Neural cell (in vitro differentiated cells): ENCODE data around the gene DHRS9. TPM values are rescaled to one million over a fixed set of nuclear protein-coding genes. Genes with fewer than 3 reads are reported as not detected.

Experiments
- H2AFZ ChIP-seq: fragments of 200-600, 300-800 bp; sonication (generic), shearing (Covaris generic); 2 replicates; pipeline ENCODE4 v1.6.0; 2014; ENCODE audit warnings: low read depth, mild to moderate bottlenecking, antibody characterized with exemption, low read length, moderate library complexity
- H3F3A ChIP-seq: fragments of 200-600 bp; shearing (Covaris generic); 2 replicates; pipeline ENCODE4 v1.6.1; 2016; ENCODE audit warnings: mild to moderate bottlenecking, moderate library complexity, mixed read lengths, antibody characterized with exemption, low read length; ENCODE audit not compliant: insufficient read depth, poor library complexity, severe bottlenecking
- H3K27ac ChIP-seq: fragments of 200-600, 300-800 bp; sonication (generic), shearing (Covaris generic); 2 replicates; pipeline ENCODE4 v1.5.1; 2014; ENCODE audit warnings: mild to moderate bottlenecking, low read length, moderate library complexity
- H3K27me3 ChIP-seq: fragments of 300-800, 200-600 bp; sonication (generic), shearing (Covaris generic); 2 replicates; pipeline ENCODE4 v1.6.0; 2014; ENCODE audit warnings: mild to moderate bottlenecking, low read depth, low read length, moderate library complexity; ENCODE audit not compliant: insufficient read depth
- H3K36me3 ChIP-seq: fragments of 300-800, 200-600 bp; sonication (generic), shearing (Covaris generic); 2 replicates; pipeline ENCODE4 v1.5.1; 2014; ENCODE audit warnings: mild to moderate bottlenecking, antibody characterized with exemption, low read length, moderate library complexity; ENCODE audit not compliant: insufficient read depth
- H3K4me2 ChIP-seq: fragments of 300-800, 200-600 bp; sonication (generic), shearing (Covaris generic); 2 replicates; pipeline ENCODE4 v1.6.0; 2014; ENCODE audit warnings: mild to moderate bottlenecking, low read length
- H3K4me3 ChIP-seq: fragments of 300-800, 200-600 bp; sonication (generic), shearing (Covaris generic); 2 replicates; pipeline ENCODE4 v1.5.1; 2014; ENCODE audit warnings: mild to moderate bottlenecking, low read length, moderate library complexity
- H3K79me2 ChIP-seq: fragments of 200-600 bp; shearing (Covaris generic); replicated peaks from 2 replicates; pipeline ENCODE4 v1.6.0; 2014; ENCODE audit warnings: mild to moderate bottlenecking, low read length, moderate library complexity; ENCODE audit not compliant: insufficient read depth
- H3K9ac ChIP-seq: fragments of 300-800, 200-600 bp; sonication (generic), shearing (Covaris generic); 2 replicates; pipeline ENCODE4 v1.6.1; 2016; ENCODE audit warnings: mild to moderate bottlenecking, low read length, mixed read lengths
- H3K9me2 ChIP-seq: fragments of 200-600 bp; shearing (Covaris generic); 2 replicates; pipeline ENCODE4 v1.6.1; 2016; ENCODE audit warnings: mild to moderate bottlenecking, low read length, mixed read lengths; ENCODE audit not compliant: insufficient read depth
- H3K9me3 ChIP-seq: fragments of 200-600, 300-800 bp; sonication (generic), shearing (Covaris generic); 2 replicates; pipeline ENCODE4 v1.6.1; 2016; ENCODE audit warnings: mild to moderate bottlenecking, mixed run types, low read length, moderate library complexity, mixed read lengths
- H4K20me1 ChIP-seq: fragments of 200-600 bp; shearing (Covaris generic); 2 replicates; pipeline ENCODE4 v1.6.1; 2016; ENCODE audit warnings: mild to moderate bottlenecking, mixed run types; ENCODE audit not compliant: insufficient read depth
- CTCF ChIP-seq: fragments of 450-650 bp; IDR thresholded peaks from 2 replicates; pipeline ENCODE4 v1.5.1; 2014; ENCODE audit warnings: antibody characterized with exemption, mild to moderate bottlenecking, moderate library complexity; ENCODE audit not compliant: poor library complexity, severe bottlenecking
- EP300 ChIP-seq: fragments of 450-650 bp; conservative IDR thresholded peaks from 2 replicates; pipeline ENCODE4 v1.6.1; 2014; ENCODE audit warnings: antibody characterized with exemption, mild to moderate bottlenecking, moderate library complexity; ENCODE audit not compliant: poor library complexity, severe bottlenecking
- EZH2 ChIP-seq: fragments of 200-600, 300-800 bp; shearing (Covaris generic), sonication (generic); IDR thresholded peaks from 2 replicates; pipeline ENCODE4 v1.6.1; 2014; ENCODE audit warnings: antibody characterized with exemption, low read length, borderline replicate concordance, mild to moderate bottlenecking; ENCODE audit not compliant: insufficient read depth, poor library complexity, severe bottlenecking
- MXI1 ChIP-seq: fragments of 450-650 bp; conservative IDR thresholded peaks from 2 replicates; pipeline ENCODE4 v1.6.1; 2014; ENCODE audit warnings: antibody characterized with exemption, mild to moderate bottlenecking; ENCODE audit not compliant: poor library complexity, severe bottlenecking
- POLR2AphosphoS5 ChIP-seq: IDR thresholded peaks from 2 replicates; pipeline ENCODE4 v1.6.1; 2012
- RAD21 ChIP-seq: fragments of 450-650 bp; conservative IDR thresholded peaks from 2 replicates; pipeline ENCODE4 v1.6.1; 2014; ENCODE audit warnings: antibody characterized with exemption, mild to moderate bottlenecking, moderate library complexity
- REST ChIP-seq: IDR thresholded peaks from 2 replicates; pipeline ENCODE4 v1.6.1; 2012; ENCODE audit warnings: borderline replicate concordance
- SMC3 ChIP-seq: fragments of 450-650 bp; conservative IDR thresholded peaks from 2 replicates; pipeline ENCODE4 v1.6.1; 2014; ENCODE audit warnings: antibody characterized with exemption, mild to moderate bottlenecking, moderate library complexity; ENCODE audit not compliant: poor library complexity
- TAF1 ChIP-seq: IDR thresholded peaks from 2 replicates; pipeline ENCODE4 v1.6.1; 2012; ENCODE audit warnings: low read depth
- polyA plus RNA-seq: library from polyadenylated mRNA; depleted of rRNA; stranded (reverse); fragments of >200 nt; gene quantifications from 2 replicates; pipeline ENCODE4 v1.2.3, GENCODE V29; 2014

Gene DHRS9
- polyA plus RNA-seq, 1 donor from 2014 or later, result not detected

- Histone ChIP-seq H3K4me3 (no peak overlapping the region), H3K27me3 (no peaks in the 10 kb centered on the region), H3K9ac (no peak overlapping the region), H3K9me2 (no peaks in the 10 kb centered on the region), H3F3A (no peaks in the 10 kb centered on the region), H3K9me3 (no peaks in the 10 kb centered on the region), H2AFZ (no peak overlapping the region), H3K79me2 (no peaks in the 10 kb centered on the region), H3K27ac (no peak overlapping the region), H3K36me3 (no peaks in the 10 kb centered on the region), H4K20me1 (no peaks in the 10 kb centered on the region), H3K4me2 (no peak overlapping the region)
- TF ChIP-seq CTCF (no peak), POLR2AphosphoS5 (no peak), SMC3 (no peak), RAD21 (no peak), TAF1 (no peak), MXI1 (no peak), EP300 (no peak)
Measured at GRCh38 chr2:169034984-169035544, 34.3 kb upstream of the DHRS9 start.

- no peaks in the 10 kb centered on the region for H3K79me2 ChIP-seq
- H3K4me2 ChIP-seq, result no peak overlapping the region
- no peak overlapping the region for H2AFZ ChIP-seq
- TF ChIP-seq CTCF, result no peak
- TF ChIP-seq TAF1, result no peak
- no peak for TF ChIP-seq EP300
- TF ChIP-seq RAD21, result no peak
- TF ChIP-seq SMC3, result no peak
- no peak for TF ChIP-seq REST
- TF ChIP-seq EZH2, result no peak
- TF ChIP-seq POLR2AphosphoS5, result no peak
- no peak for TF ChIP-seq MXI1
- H3K9me3 ChIP-seq, result no peaks in the 10 kb centered on the region
- H3K27me3 ChIP-seq, result no peaks in the 10 kb centered on the region
- no peaks in the 10 kb centered on the region for H4K20me1 ChIP-seq
- H3K9me2 ChIP-seq, result no peaks in the 10 kb centered on the region
- H3K27ac ChIP-seq, result no peak overlapping the region
- no peaks in the 10 kb centered on the region for H3F3A ChIP-seq
- no peak overlapping the region for H3K4me3 ChIP-seq
- no peak overlapping the region for H3K9ac ChIP-seq
- H3K36me3 ChIP-seq, result no peaks in the 10 kb centered on the region
Measured at GRCh38 chr2:169035887-169036286, 33.5 kb upstream of the DHRS9 start.
